Measurements from ENCODE around the gene RASIP1.

Gene RASIP1

GRCh38 chr19:48678201-48678600 lies 62.2 kb downstream of the RASIP1 start:
- no peak for TF ChIP-seq CTCF (IDR thresholded peaks at IDR 0.05; ENCODE audit: low read depth, low read length)
- H3K4me3 ChIP-seq (ENCODE audit: low read depth, low read length): no peak overlapping the region

GRCh38 chr19:48676887-48677286 lies 63.5 kb downstream of the RASIP1 start:
- TF ChIP-seq CTCF (IDR thresholded peaks at IDR 0.05; ENCODE audit: low read depth, low read length): no peak
- H3K4me3 ChIP-seq (ENCODE audit: low read depth, low read length): no peak overlapping the region

GRCh38 chr19:48676487-48676886 lies 63.9 kb downstream of the RASIP1 start:
- TF ChIP-seq CTCF (IDR thresholded peaks at IDR 0.05; ENCODE audit: low read depth, low read length): no peak
- no peak overlapping the region for H3K4me3 ChIP-seq (ENCODE audit: low read depth, low read length)

- peak; percentile 82 for TF ChIP-seq CTCF (IDR thresholded peaks at IDR 0.05; ENCODE audit: low read depth, low read length)
- no peak overlapping the region for H3K4me3 ChIP-seq (ENCODE audit: low read depth, low read length)
Observed at GRCh38 chr19:48674921-48675824, 65.2 kb downstream of the RASIP1 start.

- no peak overlapping the region for H3K4me3 ChIP-seq (ENCODE audit: low read depth, low read length)
- no peak for TF ChIP-seq CTCF (IDR thresholded peaks at IDR 0.05; ENCODE audit: low read depth, low read length)
Observed at GRCh38 chr19:48674216-48674809, 66.1 kb downstream of the RASIP1 start.

- no peak overlapping the region for H3K4me3 ChIP-seq (ENCODE audit: low read depth, low read length)
Observed at GRCh38 chr19:48673436-48674100, 66.8 kb downstream of the RASIP1 start.

More at GRCh38 chr19:48673436-48674100, 66.8 kb downstream of the RASIP1 start:
- no peak for TF ChIP-seq CTCF (IDR thresholded peaks at IDR 0.05; ENCODE audit: low read depth, low read length)
